Gastroesophageal sphincter (tissue), 4 donors: ENCODE data around the gene CCDC85A. TPM values are rescaled to one million over a fixed set of nuclear protein-coding genes. Genes with fewer than 3 reads are reported as not detected.

Source experiments
- ATAC-seq: fragments of 150-250 bp; one replicate; pipeline ENCODE4 v1.9.1; 2016; ENCODE audit warnings: mild to moderate bottlenecking, moderate library complexity
- H3K27ac ChIP-seq, 4 donors: fragments of 200-600 bp; sonication (generic) in 3 of 4; 1 replicate in 3 of 4; 2 replicates in 1 of 4; pipeline ENCODE4 v1.5.1; 2016 to 2019
- H3K27me3 ChIP-seq: fragments of 200-600 bp; sonication (generic); one replicate; pipeline ENCODE4 v1.5.1; 2019
- H3K36me3 ChIP-seq, 2 donors: fragments of 200-600 bp; sonication (generic); one replicate each; pipeline ENCODE4 v1.5.1; 2019; ENCODE audit warnings: control low read depth in 1 of 2
- H3K4me1 ChIP-seq, 3 donors: fragments of 200-600 bp; sonication (generic); 1 replicate in 2 of 3; 2 replicates in 1 of 3; pipeline ENCODE4 v1.5.1; 2016 to 2019; ENCODE audit warnings: control low read depth in 2 of 3
- H3K4me3 ChIP-seq, 2 donors: fragments of 200-600 bp; sonication (generic); one replicate each; pipeline ENCODE4 v1.5.1; 2019; ENCODE audit warnings: mild to moderate bottlenecking in 1 of 2, moderate library complexity in 1 of 2
- H3K9me3 ChIP-seq, 3 donors: fragments of 200-600 bp; sonication (generic); one replicate each; pipeline ENCODE4 v1.5.1; 2017 to 2019; ENCODE audit warnings: control low read depth in 2 of 3
- EP300 ChIP-seq: sonication (generic); formaldehyde crosslinking; IDR thresholded peaks from one replicate; pipeline ENCODE4 v1.6.1; 2017; ENCODE audit warnings: antibody characterized with exemption, mild to moderate bottlenecking
- POLR2A ChIP-seq, 2 donors: fragments of 450-650 bp; IDR thresholded peaks; one replicate each; pipeline ENCODE4 v1.6.1; 2017; ENCODE audit warnings: antibody characterized with exemption in 2 of 2, mild to moderate bottlenecking in 2 of 2, moderate library complexity in 1 of 2
- POLR2AphosphoS5 ChIP-seq: sonication (generic); formaldehyde crosslinking; IDR thresholded peaks from one replicate; pipeline ENCODE4 v1.6.1; 2017; ENCODE audit warnings: antibody characterized with exemption
- WGBS, 2 donors: methylation state at CpG; one replicate each; pipeline ENCODE4 v1.1.5; 2018; ENCODE audit warnings: low coverage in 1 of 2; 5-methylcytosine and 5-hydroxymethylcytosine counted together
- total RNA-seq, 4 donors: library from RNA; depleted of rRNA; stranded (reverse); fragments of >200 nt; gene quantifications; one replicate each; pipeline ENCODE4 v1.1.0, GENCODE V29; 2016
- TF ChIP-seq, protein P1 (sequence below), 4 experiments: fragments of 200-600 bp in 2 of 4; fragments of 450-650 bp in 2 of 4; sonication (generic) in 1 of 4; IDR thresholded peaks; one replicate each; pipeline ENCODE4 v1.5.1; 2017 to 2019; ENCODE audit warnings: antibody characterized with exemption in 4 of 4, mild to moderate bottlenecking in 2 of 4, moderate library complexity in 2 of 4

The CCDC85A gene
- total RNA-seq, 4 donors from 2014 or later, result 2.6 to 7.0 (median 4.8) TPM

DNA sequence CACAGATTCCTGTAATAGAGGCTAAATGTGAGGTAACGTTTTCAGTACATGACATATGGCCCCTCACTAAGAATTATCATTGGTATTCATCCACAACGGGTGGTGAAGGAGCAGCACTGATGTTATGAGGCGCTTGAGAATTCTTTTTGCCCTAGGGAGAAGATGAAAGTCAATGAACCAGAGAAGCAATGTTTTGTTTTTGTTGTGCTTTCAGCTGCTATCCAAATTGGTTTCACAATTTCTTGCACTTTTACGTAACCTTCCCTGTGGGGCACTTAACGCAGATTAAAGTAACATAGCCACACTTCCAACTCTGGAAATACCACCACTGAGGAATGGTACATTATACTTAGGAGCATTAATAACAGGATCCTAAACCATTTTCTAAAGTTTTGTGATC is 13.3 kb upstream of the CCDC85A start:
- H3K27me3 ChIP-seq, result peaks cover 17% of the 10 kb centered on the region
- H3K4me1 ChIP-seq, result no peaks in the 10 kb centered on the region
- no peak for TF ChIP-seq EP300
- no peak for TF ChIP-seq POLR2A (IDR thresholded peaks at IDR 0.05)
- TF ChIP-seq, protein P1, sequence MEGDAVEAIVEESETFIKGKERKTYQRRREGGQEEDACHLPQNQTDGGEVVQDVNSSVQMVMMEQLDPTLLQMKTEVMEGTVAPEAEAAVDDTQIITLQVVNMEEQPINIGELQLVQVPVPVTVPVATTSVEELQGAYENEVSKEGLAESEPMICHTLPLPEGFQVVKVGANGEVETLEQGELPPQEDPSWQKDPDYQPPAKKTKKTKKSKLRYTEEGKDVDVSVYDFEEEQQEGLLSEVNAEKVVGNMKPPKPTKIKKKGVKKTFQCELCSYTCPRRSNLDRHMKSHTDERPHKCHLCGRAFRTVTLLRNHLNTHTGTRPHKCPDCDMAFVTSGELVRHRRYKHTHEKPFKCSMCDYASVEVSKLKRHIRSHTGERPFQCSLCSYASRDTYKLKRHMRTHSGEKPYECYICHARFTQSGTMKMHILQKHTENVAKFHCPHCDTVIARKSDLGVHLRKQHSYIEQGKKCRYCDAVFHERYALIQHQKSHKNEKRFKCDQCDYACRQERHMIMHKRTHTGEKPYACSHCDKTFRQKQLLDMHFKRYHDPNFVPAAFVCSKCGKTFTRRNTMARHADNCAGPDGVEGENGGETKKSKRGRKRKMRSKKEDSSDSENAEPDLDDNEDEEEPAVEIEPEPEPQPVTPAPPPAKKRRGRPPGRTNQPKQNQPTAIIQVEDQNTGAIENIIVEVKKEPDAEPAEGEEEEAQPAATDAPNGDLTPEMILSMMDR (IDR thresholded peaks at IDR 0.05), result no peak
- TF ChIP-seq POLR2AphosphoS5, result no peak
- no peaks in the 10 kb centered on the region for H3K9me3 ChIP-seq
- H3K27ac ChIP-seq, result no peak overlapping the region
- H3K36me3 ChIP-seq, result no peaks in the 10 kb centered on the region
- ATAC-seq, result no peak
- WGBS, 2 donors, result 49 to 70% methylated on average over 2 to 4 of the region's 5 CpGs
- no peak overlapping the region for H3K4me3 ChIP-seq

DNA sequence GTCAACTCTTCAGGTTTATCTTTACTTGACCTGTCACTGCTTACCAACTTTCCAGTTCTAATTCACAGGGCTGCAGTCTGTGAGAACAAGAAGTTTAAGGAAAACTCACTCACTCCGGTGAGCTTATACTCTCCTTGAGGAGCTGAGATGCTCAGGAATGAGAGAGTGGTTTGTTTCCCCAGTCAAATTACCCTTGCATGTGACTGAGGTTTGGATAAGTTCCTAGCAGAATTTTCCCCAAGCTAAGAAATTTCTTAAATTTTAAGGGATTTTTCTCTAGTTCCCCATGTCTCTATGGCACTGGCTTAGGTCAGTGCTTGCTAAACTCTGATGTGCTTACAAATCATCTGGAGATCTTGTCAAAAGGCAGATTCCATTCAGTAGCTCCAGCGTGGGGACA is 12.8 kb upstream of the CCDC85A start:
- ATAC-seq, result no peak
- 48 to 100% methylated on average over 1 to 2 of the region's 2 CpGs for WGBS, 2 donors

DNA sequence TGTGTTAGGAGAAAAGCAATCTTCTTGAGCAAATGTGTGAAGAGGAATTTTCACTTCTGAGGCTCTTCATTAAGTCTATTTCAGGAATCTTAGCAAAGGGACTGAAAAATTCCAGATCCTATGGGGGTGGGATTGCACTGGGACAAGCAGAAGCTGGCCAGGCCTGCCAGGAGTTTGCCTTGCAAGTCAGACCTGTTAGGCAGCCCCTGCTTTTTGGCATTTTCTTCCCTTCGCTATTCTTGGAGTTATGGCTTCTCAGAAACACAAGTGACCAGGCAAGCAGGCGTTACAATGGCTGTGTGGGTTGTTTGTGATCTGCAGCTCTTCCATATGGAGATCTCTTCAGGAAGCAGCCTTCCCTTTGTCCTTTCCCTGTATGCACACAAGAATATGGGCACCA is 8.0 kb upstream of the CCDC85A start:
- Histone ChIP-seq H3K36me3 (no peaks in the 10 kb centered on the region), H3K4me3 (no peak overlapping the region), H3K27me3 (peaks cover 59% of the 10 kb centered on the region), H3K27ac (no peak overlapping the region), H3K4me1 (no peaks in the 10 kb centered on the region), H3K9me3 (no peaks in the 10 kb centered on the region)
- WGBS, 2 donors, result 58 to 59% methylated on average over 2 of the region's 2 CpGs
- TF ChIP-seq POLR2AphosphoS5 (no peak), EP300 (no peak), POLR2A (IDR thresholded peaks at IDR 0.05) (no peak)
- TF ChIP-seq, protein P1 (IDR thresholded peaks at IDR 0.05), result no peak
- no peak for ATAC-seq

More for the DNA sequence above, 12.8 kb upstream of the CCDC85A start:
- no peaks in the 10 kb centered on the region for H3K36me3 ChIP-seq
- no peak overlapping the region for H3K4me3 ChIP-seq
- H3K9me3 ChIP-seq, result no peaks in the 10 kb centered on the region
- no peak overlapping the region for H3K27ac ChIP-seq
- H3K27me3 ChIP-seq, result peaks cover 20% of the 10 kb centered on the region
- TF ChIP-seq POLR2A (IDR thresholded peaks at IDR 0.05), result no peak
- TF ChIP-seq EP300, result no peak
- TF ChIP-seq, protein P1 (IDR thresholded peaks at IDR 0.05), result no peak
- no peak for TF ChIP-seq POLR2AphosphoS5
- no peaks in the 10 kb centered on the region for H3K4me1 ChIP-seq

DNA sequence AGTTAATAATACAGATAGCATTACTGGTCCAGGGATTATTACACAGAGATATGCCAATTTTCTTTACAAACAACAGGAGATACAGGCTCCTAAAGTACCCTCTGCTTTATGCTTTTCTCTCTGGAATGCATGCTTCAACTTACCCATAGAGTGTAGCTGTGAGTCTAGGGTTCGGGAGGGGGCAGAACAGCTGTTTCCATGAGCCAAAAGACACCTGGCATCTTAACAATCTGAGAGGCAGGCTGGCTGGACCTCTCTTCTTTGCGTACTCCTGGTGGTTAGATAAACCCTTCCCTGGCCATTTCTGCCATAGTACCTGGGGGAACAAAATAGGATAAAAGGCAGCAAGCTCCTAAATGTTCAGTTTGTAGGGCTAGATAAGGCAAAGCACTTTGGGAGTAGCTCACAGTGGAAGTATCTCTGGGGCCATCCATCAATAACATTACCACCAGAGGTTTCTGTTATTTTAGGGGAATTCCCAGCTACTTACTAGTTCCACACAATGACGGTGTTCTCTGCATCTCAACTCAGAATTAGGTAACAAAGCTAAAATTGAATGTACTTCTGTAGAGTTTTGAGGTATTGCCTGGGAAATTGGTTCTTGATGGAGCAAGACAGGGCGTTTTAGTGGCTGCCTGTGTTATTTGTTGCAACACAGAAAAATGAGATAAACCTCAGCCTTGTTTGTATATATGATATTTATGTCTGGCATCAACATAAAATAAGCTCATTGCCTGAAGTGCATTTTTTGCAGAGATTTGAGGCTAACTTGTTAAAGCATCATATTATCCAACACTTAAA is 6.2 kb upstream of the CCDC85A start:
- no peak overlapping the region for H3K27ac ChIP-seq
- TF ChIP-seq POLR2AphosphoS5 (no peak), EP300 (no peak)
- peaks cover 68% of the 10 kb centered on the region for H3K27me3 ChIP-seq
- H3K4me3 ChIP-seq, result no peak overlapping the region
- ATAC-seq, result no peak
- no peaks in the 10 kb centered on the region for H3K36me3 ChIP-seq
- H3K9me3 ChIP-seq, result no peaks in the 10 kb centered on the region
- 35 to 49% methylated on average over 3 to 4 of the region's 4 CpGs for WGBS, 2 donors
- H3K4me1 ChIP-seq, result no peaks in the 10 kb centered on the region

DNA sequence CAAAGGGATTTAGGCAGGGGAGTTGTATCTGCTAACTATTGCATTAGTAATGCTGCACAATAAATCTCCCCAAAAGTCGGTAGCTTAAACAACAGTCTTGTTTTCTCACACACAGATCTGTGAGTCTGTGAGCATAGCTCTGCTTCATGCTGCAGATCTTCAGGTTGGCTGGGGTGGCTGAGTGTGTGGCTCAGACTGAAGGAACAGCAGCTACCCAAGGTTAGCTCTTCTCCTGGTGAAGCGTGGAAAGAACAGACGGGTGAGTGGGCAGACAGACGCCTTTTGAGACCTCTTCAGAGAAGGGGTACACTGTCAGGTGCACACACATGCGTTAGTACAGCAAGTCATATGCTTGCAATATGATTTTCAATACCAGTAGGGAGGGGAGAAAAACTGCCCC is 3.9 kb upstream of the CCDC85A start:
- Histone ChIP-seq H3K4me1 (peaks cover 0 to 19% (median 14%) of the 10 kb centered on the region in 3 donors), H3K27ac (no peak overlapping the region), H3K4me3 (no peak overlapping the region), H3K27me3 (peaks cover 92% of the 10 kb centered on the region), H3K9me3 (no peaks in the 10 kb centered on the region), H3K36me3 (no peaks in the 10 kb centered on the region)
- TF ChIP-seq, protein P1 (IDR thresholded peaks at IDR 0.05), result no peak
- TF ChIP-seq POLR2AphosphoS5, result no peak
- no peak for TF ChIP-seq POLR2A (IDR thresholded peaks at IDR 0.05)
- TF ChIP-seq EP300, result no peak
- ATAC-seq, result no peak
- WGBS, 2 donors, result 64 to 76% methylated on average over 2 of the region's 5 CpGs
